HEK293 (cell line): ENCODE measurements around the gene CEBPG.

Source experiments
- CTCF ChIA-PET: fragments of 350-600 bp; formaldehyde crosslinking; extraction: SDS; loops from one replicate; lab custom pipeline; 2021; ENCODE audit warnings: antibody characterized with exemption; lab: Yijun Ruan, JAX
- POLR2A ChIA-PET: fragments of 300-600 bp; formaldehyde crosslinking; extraction: SDS; loops from one replicate; lab custom pipeline; 2020; ENCODE audit warnings: antibody characterized with exemption, inconsistent platforms; lab: Yijun Ruan, JAX
- H3K27ac ChIP-seq: fragments of 200-500 bp; sonication (Bioruptor generic); 2 replicates; pipeline ENCODE4 v1.5.1; 2014; ENCODE audit warnings: low read depth, low read length, control low read depth, inconsistent platforms; ENCODE audit errors: extremely low read depth
- H3K36me3 ChIP-seq, 2 experiments: fragments of 200-500 bp in 1 of 2; sonication (Bioruptor generic) in 1 of 2; 1 replicate in 1 of 2; 2 replicates in 1 of 2; pipeline ENCODE4 v1.5.1; 2014 to 2017; ENCODE audit warnings: inconsistent platforms in 2 of 2, low read length in 2 of 2; ENCODE audit not compliant: control insufficient read depth in 2 of 2, insufficient read depth in 1 of 2
- H3K4me1 ChIP-seq: fragments of 200-500 bp; sonication (Bioruptor generic); 2 replicates; pipeline ENCODE4 v1.5.1; 2014; ENCODE audit warnings: mild to moderate bottlenecking, low read length, inconsistent platforms; ENCODE audit not compliant: control insufficient read depth, insufficient read depth
- H3K4me3 ChIP-seq: 2 replicates; pipeline ENCODE4 v1.5.1; 2011; ENCODE audit warnings: low read depth, mild to moderate bottlenecking, control low read depth, low read length, moderate library complexity
- H3K9me3 ChIP-seq: fragments of 200-500 bp; sonication (Bioruptor generic); 2 replicates; pipeline ENCODE4 v1.5.1; 2014; ENCODE audit warnings: low read depth, low read length, inconsistent platforms; ENCODE audit not compliant: control insufficient read depth, insufficient read depth
- EGR2 ChIP-seq: fragments of 450-650 bp; formaldehyde crosslinking; IDR thresholded peaks from 2 replicates; pipeline ENCODE4 v1.5.1; 2016; ENCODE audit warnings: low read depth, missing biosample characterization, missing genetic modification characterization
- MEIS1 ChIP-seq: sonication (generic); formaldehyde crosslinking; IDR thresholded peaks from 2 replicates; pipeline ENCODE4 v1.8.1; 2022; ENCODE audit warnings: missing genetic modification reagents, mild to moderate bottlenecking, borderline replicate concordance
- PRDM10 ChIP-seq: fragments of 450-650 bp; formaldehyde crosslinking; IDR thresholded peaks from 2 replicates; pipeline ENCODE4 v1.5.1; 2016; ENCODE audit warnings: missing biosample characterization, missing genetic modification characterization
- REST ChIP-seq: fragments of 450-650 bp; formaldehyde crosslinking; IDR thresholded peaks from 2 replicates; pipeline ENCODE4 v1.5.1; 2016; ENCODE audit warnings: missing biosample characterization, missing genetic modification characterization
- ZBTB48 ChIP-seq: fragments of 450-650 bp; formaldehyde crosslinking; IDR thresholded peaks from 2 replicates; pipeline ENCODE4 v1.5.1; 2016; ENCODE audit warnings: missing biosample characterization, missing genetic modification characterization
- ZFP69B ChIP-seq: fragments of 450-650 bp; formaldehyde crosslinking; IDR thresholded peaks from 2 replicates; pipeline ENCODE4 v1.5.1; 2016; ENCODE audit warnings: missing biosample characterization, missing genetic modification characterization
- ZNF10 ChIP-seq: fragments of 450-650 bp; formaldehyde crosslinking; IDR thresholded peaks from 2 replicates; pipeline ENCODE4 v1.5.1; 2017; ENCODE audit warnings: missing biosample characterization, missing genetic modification characterization
- ZNF280C ChIP-seq: fragments of 450-650 bp; formaldehyde crosslinking; IDR thresholded peaks from 2 replicates; pipeline ENCODE4 v1.5.1; 2016; ENCODE audit warnings: missing biosample characterization, missing genetic modification characterization
- ZNF48 ChIP-seq: fragments of 450-650 bp; formaldehyde crosslinking; IDR thresholded peaks from 2 replicates; pipeline ENCODE4 v1.5.1; 2016; ENCODE audit warnings: missing biosample characterization, missing genetic modification characterization
- ZNF501 ChIP-seq: fragments of 450-650 bp; formaldehyde crosslinking; IDR thresholded peaks from 2 replicates; pipeline ENCODE4 v1.5.1; 2016; ENCODE audit warnings: missing biosample characterization, missing genetic modification characterization
- ZNF514 ChIP-seq: fragments of 450-650 bp; formaldehyde crosslinking; IDR thresholded peaks from 2 replicates; pipeline ENCODE4 v1.5.1; 2016; ENCODE audit warnings: missing biosample characterization, missing genetic modification characterization
- ZNF623 ChIP-seq: fragments of 450-650 bp; formaldehyde crosslinking; IDR thresholded peaks from 2 replicates; pipeline ENCODE4 v1.5.1; 2016; ENCODE audit warnings: missing biosample characterization, missing genetic modification characterization
- ZNF639 ChIP-seq: fragments of 450-650 bp; formaldehyde crosslinking; IDR thresholded peaks from 2 replicates; pipeline ENCODE4 v1.5.1; 2016; ENCODE audit warnings: missing biosample characterization, missing genetic modification characterization
- ZNF670 ChIP-seq: fragments of 450-650 bp; formaldehyde crosslinking; IDR thresholded peaks from 2 replicates; pipeline ENCODE4 v1.5.1; 2016; ENCODE audit warnings: missing biosample characterization, missing genetic modification characterization, low read depth
- ZSCAN4 ChIP-seq: fragments of 450-650 bp; formaldehyde crosslinking; IDR thresholded peaks from 2 replicates; pipeline ENCODE4 v1.5.1; 2017; ENCODE audit warnings: missing biosample characterization, missing genetic modification characterization
- TF ChIP-seq, protein P1 (sequence below): fragments of 450-650 bp; formaldehyde crosslinking; IDR thresholded peaks from 2 replicates; pipeline ENCODE4 v1.5.1; 2016; ENCODE audit warnings: missing biosample characterization, missing genetic modification characterization

CEBPG gene

DNA sequence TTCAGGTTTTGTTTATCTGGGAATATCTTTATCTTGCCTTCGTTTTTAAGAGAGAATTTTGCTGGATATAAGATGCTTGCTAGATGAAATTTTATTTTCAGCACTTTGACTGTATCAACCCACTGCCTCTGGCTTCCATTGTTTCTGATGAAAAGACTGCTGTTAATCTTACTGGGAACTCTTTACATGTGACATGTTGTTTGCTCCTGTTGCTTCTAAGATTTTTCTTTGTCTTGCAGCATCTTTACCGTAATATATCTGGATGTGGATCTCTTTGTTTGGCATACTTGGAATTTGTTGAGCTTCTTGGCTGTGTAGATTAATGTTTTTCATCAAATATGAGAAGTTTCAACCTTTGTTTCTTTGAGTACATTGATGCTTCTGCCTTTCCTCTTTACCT is 18.0 kb upstream of the CEBPG start (continued):
- no peak for TF ChIP-seq PRDM10 (tag by site-specific recombination)

DNA sequence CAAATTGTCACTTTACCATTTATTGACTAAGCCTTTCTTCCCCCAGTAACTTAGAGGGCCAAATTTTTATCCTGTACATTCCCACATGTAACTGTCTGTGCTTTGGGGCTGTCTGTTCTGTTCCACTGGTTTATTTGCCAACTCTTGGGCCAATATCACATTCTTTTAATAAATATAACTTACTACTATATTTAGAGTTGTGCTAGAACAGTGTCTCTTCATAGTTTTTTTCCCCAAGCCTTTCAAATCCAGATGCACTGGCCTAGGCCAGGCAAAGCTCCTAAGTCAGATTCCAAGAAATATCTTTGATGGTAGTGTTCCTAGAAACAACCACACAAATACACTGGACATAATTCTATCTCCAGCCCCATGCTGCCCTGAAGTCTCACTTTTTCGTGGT is 16.0 kb upstream of the CEBPG start:
- POLR2A ChIA-PET: no interaction called here
- no peak for TF ChIP-seq ZNF501
- no peak for TF ChIP-seq ZNF48 (tag by site-specific recombination)
- no peak for TF ChIP-seq ZSCAN4
- TF ChIP-seq, protein P1, sequence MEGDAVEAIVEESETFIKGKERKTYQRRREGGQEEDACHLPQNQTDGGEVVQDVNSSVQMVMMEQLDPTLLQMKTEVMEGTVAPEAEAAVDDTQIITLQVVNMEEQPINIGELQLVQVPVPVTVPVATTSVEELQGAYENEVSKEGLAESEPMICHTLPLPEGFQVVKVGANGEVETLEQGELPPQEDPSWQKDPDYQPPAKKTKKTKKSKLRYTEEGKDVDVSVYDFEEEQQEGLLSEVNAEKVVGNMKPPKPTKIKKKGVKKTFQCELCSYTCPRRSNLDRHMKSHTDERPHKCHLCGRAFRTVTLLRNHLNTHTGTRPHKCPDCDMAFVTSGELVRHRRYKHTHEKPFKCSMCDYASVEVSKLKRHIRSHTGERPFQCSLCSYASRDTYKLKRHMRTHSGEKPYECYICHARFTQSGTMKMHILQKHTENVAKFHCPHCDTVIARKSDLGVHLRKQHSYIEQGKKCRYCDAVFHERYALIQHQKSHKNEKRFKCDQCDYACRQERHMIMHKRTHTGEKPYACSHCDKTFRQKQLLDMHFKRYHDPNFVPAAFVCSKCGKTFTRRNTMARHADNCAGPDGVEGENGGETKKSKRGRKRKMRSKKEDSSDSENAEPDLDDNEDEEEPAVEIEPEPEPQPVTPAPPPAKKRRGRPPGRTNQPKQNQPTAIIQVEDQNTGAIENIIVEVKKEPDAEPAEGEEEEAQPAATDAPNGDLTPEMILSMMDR (tag by site-specific recombination): no peak
- no peak for TF ChIP-seq ZNF623
- TF ChIP-seq ZBTB48 (tag by site-specific recombination): no peak
- TF ChIP-seq ZNF10 (tag by site-specific recombination): no peak
- no peak for TF ChIP-seq ZNF670
- TF ChIP-seq ZNF514 (tag by site-specific recombination): no peak
- TF ChIP-seq ZNF280C (tag by site-specific recombination): no peak
- no peak for TF ChIP-seq EGR2 (tag by site-specific recombination)
- no peak for TF ChIP-seq ZNF639
- no peak for TF ChIP-seq MEIS1
- no peak for TF ChIP-seq ZFP69B
- no peak for TF ChIP-seq REST (tag by site-specific recombination)
- H3K36me3 ChIP-seq: no peaks in the 10 kb centered on the region; a peak in 1 of 3 replicates
- peaks cover 2% of the 10 kb centered on the region; the same call in 1 of the 2 replicates for H3K9me3 ChIP-seq
- no peaks in the 10 kb centered on the region for H3K4me1 ChIP-seq
- no peak overlapping the region for H3K4me3 ChIP-seq
- H3K27ac ChIP-seq: no peak overlapping the region
- CTCF ChIA-PET: interaction anchor here (0.6 to 1.4 kb wide), 4 partner anchors 16 to 116 kb away, joined by 3 to 5 read pairs (median 4); no protein-coding TSS in a partner anchor
